Coronary artery (tissue), 2 donors: Measurements from ENCODE around the gene MIOX.
A peak's percentile ranks its signal among the peaks of the same experiment; 100 is the strongest.

Experiments
- DNase-seq: peaks from one replicate; pipeline ENCODE4 v3.0.0-alpha.2; 2017; ENCODE audit warnings: low spot score
- H3K27ac ChIP-seq, 2 donors: fragments of 200-600 bp; sonication (generic); one replicate each; pipeline ENCODE4 v1.5.1; 2016 to 2019
- H3K4me3 ChIP-seq: fragments of 200-600 bp; sonication (generic); 2 replicates; pipeline ENCODE4 v1.5.1; 2016; ENCODE audit warnings: mild to moderate bottlenecking, moderate library complexity
- CTCF ChIP-seq: fragments of 200-600 bp; sonication (generic); IDR thresholded peaks from one replicate; pipeline ENCODE4 v1.5.1; 2019; ENCODE audit warnings: antibody characterized with exemption

MIOX gene

DNA sequence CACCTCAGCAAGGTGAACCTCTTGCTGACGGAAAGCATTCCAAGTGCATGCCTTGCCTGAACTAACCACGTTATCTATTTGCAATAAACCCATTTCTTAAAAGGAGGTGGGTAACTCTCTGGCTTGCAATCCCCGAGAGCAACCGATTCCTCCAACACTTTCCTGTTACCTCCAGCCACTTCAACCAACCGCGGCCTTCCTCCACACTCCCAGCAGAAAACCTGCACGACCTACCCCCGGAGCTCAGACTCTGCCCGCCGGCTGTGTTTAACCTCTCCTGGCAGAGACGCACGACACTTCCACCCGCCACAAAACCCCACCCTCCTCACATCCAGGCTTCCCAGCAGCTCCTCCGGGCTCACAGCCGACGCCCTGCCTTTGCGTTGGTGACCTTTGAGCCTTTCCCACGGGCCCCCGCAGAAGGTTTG, 38.0 kb downstream of the MIOX start:
- H3K4me3 ChIP-seq, result peak overlapping the region; percentile 86
- H3K27ac ChIP-seq, result peak overlapping the region; percentile 64 to 95
- no peak for TF ChIP-seq CTCF

DNA sequence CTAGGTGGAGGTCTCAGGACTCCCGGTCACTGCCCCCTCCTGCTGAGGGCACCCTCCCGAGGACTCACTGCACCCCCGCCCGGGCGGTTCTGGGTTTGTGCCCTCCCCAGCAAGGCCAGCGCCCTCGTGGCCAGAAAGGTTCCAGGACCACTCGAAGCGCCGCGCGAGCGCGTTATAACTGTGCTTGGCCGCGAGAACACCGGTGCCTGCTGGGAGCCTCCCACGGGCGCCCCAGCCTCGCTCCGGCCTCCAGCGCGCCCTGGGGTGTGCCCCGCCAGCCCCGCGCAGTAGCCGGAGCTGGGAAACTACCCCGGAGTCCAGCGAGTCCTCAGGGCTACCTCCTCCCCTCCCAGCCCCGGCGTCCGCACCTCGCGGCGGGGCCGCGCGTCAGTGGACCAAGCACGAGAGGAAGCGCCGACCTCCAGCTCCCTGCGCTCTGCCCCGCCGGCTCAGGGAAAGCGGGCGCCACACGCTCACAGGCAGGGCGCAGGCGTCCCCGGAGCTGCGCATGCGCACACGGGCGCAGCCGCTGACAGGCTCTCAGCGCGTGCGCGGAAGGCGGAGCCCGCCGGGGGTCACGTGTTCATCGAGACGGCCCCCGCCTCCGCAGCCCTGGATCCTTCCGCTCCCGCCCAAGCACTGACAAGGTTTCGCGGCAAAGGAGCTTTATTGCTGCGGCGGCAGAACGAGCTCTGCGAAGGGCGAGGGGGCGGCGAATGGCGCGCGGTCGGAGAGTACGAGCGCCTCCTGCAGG, 38.6 kb downstream of the MIOX start, which contains the start of gene SCO2:
Gene SCO2 (minus strand): TSS at position 495 of the 754 bp plus-strand sequence. CDS start 1,187 bp downstream, outside the sequence.
- DNase-seq, result peak; percentile 95
- Histone ChIP-seq H3K27ac (peak within 1 kb of the TSS; percentile 64 to 95), H3K4me3 (peak within 1 kb of the TSS; percentile 86)
- no peak for TF ChIP-seq CTCF

More for the DNA sequence above, 38.0 kb downstream of the MIOX start:
- no peak for DNase-seq

DNA sequence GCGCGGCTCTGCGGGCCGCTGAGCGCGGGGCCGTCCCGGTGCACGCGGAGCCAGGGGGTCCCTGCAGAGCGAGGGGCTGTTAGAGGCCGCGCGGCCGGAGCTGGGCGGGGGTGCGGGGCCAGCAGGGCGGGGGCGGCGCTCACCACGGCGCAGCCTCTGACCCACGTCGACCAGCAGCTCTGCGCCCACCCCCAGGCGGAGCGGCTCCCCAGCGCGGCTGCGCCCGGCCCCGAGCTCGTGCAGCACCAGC, 39.1 kb downstream of the MIOX start:
- H3K4me3 ChIP-seq, result peak overlapping the region; percentile 86
- TF ChIP-seq CTCF, result no peak
- DNase-seq, result no peak
- H3K27ac ChIP-seq, result peak overlapping the region; percentile 64 to 95

DNA sequence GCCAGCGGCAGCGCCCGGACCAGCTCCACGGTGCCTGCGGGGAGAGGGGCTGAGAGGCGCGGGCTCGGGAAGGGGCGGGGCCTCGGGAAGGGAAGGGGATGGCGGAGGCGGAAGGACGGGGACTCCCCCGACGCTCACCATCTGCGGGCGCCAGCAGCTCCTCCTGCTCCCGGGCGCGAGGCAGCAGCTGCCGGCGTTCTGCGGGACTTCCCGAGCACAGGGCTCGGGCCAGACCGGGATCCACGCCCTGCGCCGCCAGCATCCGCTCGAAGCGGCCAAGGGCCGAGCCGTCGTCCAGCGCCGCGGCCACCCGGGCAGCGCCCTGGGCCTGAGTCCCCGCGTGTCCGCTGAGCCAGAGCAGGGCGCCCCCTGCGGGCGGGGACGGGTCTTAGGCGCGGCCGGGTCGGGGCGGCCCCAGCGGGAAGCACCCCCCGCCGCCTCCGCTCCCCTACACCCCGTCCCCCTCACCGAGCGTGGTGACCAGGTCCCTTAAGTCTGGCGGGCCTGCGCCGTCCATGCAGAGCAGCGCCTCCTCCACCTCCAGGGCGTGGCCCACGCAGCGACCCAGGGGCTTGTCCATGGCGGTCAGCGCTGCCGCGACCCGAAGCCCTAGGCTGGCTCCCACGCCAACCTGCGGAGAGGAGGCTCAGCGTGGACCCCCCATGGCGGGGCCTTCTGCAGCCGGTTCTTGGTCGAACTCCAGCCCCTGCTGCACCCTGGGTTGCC, 39.6 kb downstream of the MIOX start:
- H3K27ac ChIP-seq, result peak overlapping the region; percentile 64 to 95
- peak overlapping the region; percentile 86 for H3K4me3 ChIP-seq
- peak; percentile 84 for DNase-seq
- peak; percentile 31 for TF ChIP-seq CTCF

- peak overlapping the region; percentile 64 to 95 for H3K27ac ChIP-seq
- no peak for TF ChIP-seq CTCF
- peak overlapping the region; percentile 86 for H3K4me3 ChIP-seq
- peak; percentile 80 for DNase-seq
These were observed 40.5 kb downstream of the MIOX start for GRCh38 chr22:50526834-50527801.

DNA sequence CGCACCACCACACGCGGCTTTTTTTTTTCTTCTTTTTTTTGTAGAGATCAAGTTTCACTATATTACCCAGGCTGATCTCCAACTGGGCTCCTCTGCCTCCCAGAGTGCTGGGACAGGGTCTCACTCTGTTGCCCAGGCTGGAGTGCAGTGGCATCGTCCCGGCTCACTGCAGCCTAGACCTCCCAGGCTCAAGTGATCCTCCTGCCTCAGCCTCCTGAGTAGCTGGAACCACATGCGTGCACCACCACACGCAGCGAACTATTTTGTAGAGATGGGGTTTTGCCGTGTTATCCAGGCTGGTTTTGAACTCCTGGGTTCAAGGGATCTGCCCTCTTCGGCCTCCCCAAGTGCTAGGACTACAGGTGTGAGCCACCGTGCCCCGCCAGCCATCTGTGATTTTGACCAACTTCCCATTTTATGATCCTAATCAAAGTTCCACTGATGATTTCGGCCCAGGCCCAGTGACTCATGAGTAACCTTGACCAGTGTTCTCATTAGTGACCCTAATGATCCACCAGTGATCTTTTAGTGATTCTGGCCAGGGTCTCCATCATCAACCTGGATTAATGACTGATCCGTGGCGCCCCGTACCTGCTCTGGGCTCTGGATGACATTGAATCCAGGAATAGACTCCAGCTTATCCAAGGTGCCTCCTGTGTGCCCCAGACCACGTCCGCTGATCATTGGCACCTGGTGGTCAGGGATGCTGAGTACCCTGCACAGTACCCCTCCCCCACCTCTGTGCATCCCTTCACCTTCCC, 41.4 kb downstream of the MIOX start:
- peak; percentile 73 for DNase-seq
- peak overlapping the region; percentile 83 for H3K4me3 ChIP-seq
- no peak for TF ChIP-seq CTCF
- H3K27ac ChIP-seq, result peak overlapping the region in 1 of 2 donors; percentile 98
